MCF 10A (cell line): Measurements from ENCODE around the gene ANKRD11. TPM values are rescaled to one million over a fixed set of nuclear protein-coding genes. Genes with fewer than 3 reads are reported as not detected.
A peak's percentile ranks its signal among the peaks of the same experiment; 100 is the strongest.
"Not testable (repeated sequence)": the region's sequence is repeated elsewhere in the genome, so short reads cannot be mapped to it uniquely, and the experiment has no call there.

Experiments
- BruUV-seq: library from RNA; stranded (reverse); fragments of 400-500 nt; replicated peaks from 2 replicates; lab custom pipeline; 2021; lab: Mats Ljungman, UMichigan
- CTCF ChIA-PET: fragments of 300-600 bp; sonication (Branson Sonifier 250); formaldehyde crosslinking; extraction: SDS; loops from one replicate; lab custom pipeline; 2021; ENCODE audit warnings: antibody characterized with exemption, inconsistent platforms; lab: Yijun Ruan, JAX
- POLR2A ChIA-PET: fragments of 300-600, 350-650 bp; sonication (Branson Sonifier 250); formaldehyde crosslinking; extraction: SDS; loops from one replicate; lab custom pipeline; 2020; ENCODE audit warnings: antibody characterized with exemption, inconsistent platforms; lab: Yijun Ruan, JAX
- DNase-seq: peaks from one replicate; pipeline ENCODE4 v3.0.0-alpha.2; 2018; ENCODE audit not compliant: unreplicated experiment
- H3K27ac Mint-ChIP-seq: one replicate; pipeline ENCODE4 v1.8.0; 2022; ENCODE audit warnings: mild to moderate bottlenecking, low read depth, mixed read lengths; ENCODE audit not compliant: unreplicated experiment
- H3K27me3 Mint-ChIP-seq: one replicate; pipeline ENCODE4 v1.8.0; 2022; ENCODE audit warnings: mixed read lengths; ENCODE audit not compliant: insufficient read depth, unreplicated experiment
- H3K36me3 Mint-ChIP-seq: one replicate; pipeline ENCODE4 v1.8.0; 2022; ENCODE audit warnings: mild to moderate bottlenecking, moderate library complexity, mixed read lengths; ENCODE audit not compliant: insufficient read depth, unreplicated experiment
- H3K4me1 Mint-ChIP-seq: one replicate; pipeline ENCODE4 v1.8.0; 2022; ENCODE audit warnings: mixed read lengths; ENCODE audit not compliant: insufficient read depth, unreplicated experiment
- H3K4me3 Mint-ChIP-seq: one replicate; pipeline ENCODE4 v1.8.0; 2022; ENCODE audit warnings: mild to moderate bottlenecking, moderate library complexity, mixed read lengths; ENCODE audit not compliant: unreplicated experiment
- H3K9me3 Mint-ChIP-seq: one replicate; pipeline ENCODE4 v1.8.0; 2022; ENCODE audit warnings: mixed read lengths; ENCODE audit not compliant: unreplicated experiment
- CTCF ChIP-seq: fragments of 200-600 bp; IDR thresholded peaks from one replicate; pipeline ENCODE4 v1.8.0; 2022; ENCODE audit warnings: antibody characterized with exemption, mild to moderate bottlenecking; ENCODE audit not compliant: unreplicated experiment
- intact Hi-C: fragments of 100-400 bp; cut with micrococcal nuclease; formaldehyde crosslinking; loops from 2 replicates; pipeline ENCODE4 v1.14.1; 2022
- total RNA-seq: library from RNA; stranded (reverse); gene quantifications from 2 replicates; pipeline ENCODE4 v1.2.3, GENCODE V29; 2022

The ANKRD11 gene
- total RNA-seq, 1 experiment from 2014 or later, result 237 TPM

- no TSS peak for BruUV-seq
- H3K36me3 Mint-ChIP-seq, result peaks cover 43% of the 10 kb centered on the region
These were observed 107.0 kb downstream of the ANKRD11 start for GRCh38 chr16:89383095-89384003.

GRCh38 chr16:89382555-89382954 is 107.8 kb downstream of the ANKRD11 start:
- peaks cover 35% of the 10 kb centered on the region for H3K36me3 Mint-ChIP-seq
- DNase-seq, H3K27me3 Mint-ChIP-seq, BruUV-seq, H3K27ac Mint-ChIP-seq, intact Hi-C loops, H3K9me3 Mint-ChIP-seq: not testable (repeated sequence)
- peak overlapping the region; percentile 19 for H3K4me3 Mint-ChIP-seq
- ChIA-PET POLR2A (interaction anchor here (0.6 to 1.7 kb wide), 12 partner anchors 9 to 125 kb away, joined by 3 to 13 read pairs (median 4); partner anchors contain the start of gene SPG7), CTCF (interaction anchor here (0.6 to 0.7 kb wide), 3 partner anchors 9 to 239 kb away, joined by 3 read pairs; no protein-coding TSS in a partner anchor)
- peaks cover 29% of the 10 kb centered on the region for H3K4me1 Mint-ChIP-seq

More at GRCh38 chr16:89383095-89384003, 107.0 kb downstream of the ANKRD11 start:
- Mint-ChIP-seq H3K27me3 (no peaks in the 10 kb centered on the region), H3K9me3 (no peaks in the 10 kb centered on the region), H3K27ac (peak overlapping the region; percentile 49), H3K4me3 (peak overlapping the region; percentile 19), H3K4me1 (peaks cover 29% of the 10 kb centered on the region)
- peak; percentile 62 for DNase-seq
- intact Hi-C loops, result no loop called here
- ChIA-PET POLR2A (interaction anchor here (0.6 to 1.7 kb wide), 12 partner anchors 8 to 124 kb away, joined by 3 to 13 read pairs (median 4); partner anchors contain the start of gene SPG7), CTCF (interaction anchor here (0.7 to 1.1 kb wide), 2 partner anchors 8 to 10 kb away, joined by 3 read pairs; no protein-coding TSS in a partner anchor)
- TF ChIP-seq CTCF, result no peak

- intact Hi-C loops, result no loop called here
- Mint-ChIP-seq H3K36me3 (peaks cover 28% of the 10 kb centered on the region), H3K9me3 (no peaks in the 10 kb centered on the region), H3K4me1 (peaks cover 25% of the 10 kb centered on the region), H3K27me3 (no peaks in the 10 kb centered on the region), H3K4me3 (no peak overlapping the region), H3K27ac (no peak overlapping the region)
- DNase-seq, result no peak
- CTCF ChIA-PET, result interaction anchor here (0.6 to 0.7 kb wide), 2 partner anchors 170 to 239 kb away, joined by 3 read pairs; no protein-coding TSS in a partner anchor
- no peak for TF ChIP-seq CTCF
- POLR2A ChIA-PET, result interaction anchor here (0.7 to 1.0 kb wide), 2 partner anchors 77 to 121 kb away, joined by 3 to 4 read pairs; no protein-coding TSS in a partner anchor
- no TSS peak for BruUV-seq
These were observed 108.6 kb downstream of the ANKRD11 start for GRCh38 chr16:89381788-89382187.

GRCh38 chr16:89380681-89381080 is 109.7 kb downstream of the ANKRD11 start:
- no peak overlapping the region for H3K4me3 Mint-ChIP-seq
- intact Hi-C loops, result no loop called here
- BruUV-seq, result no TSS peak
- H3K36me3 Mint-ChIP-seq, result peaks cover 35% of the 10 kb centered on the region
- no peaks in the 10 kb centered on the region for H3K9me3 Mint-ChIP-seq
- peaks cover 22% of the 10 kb centered on the region for H3K4me1 Mint-ChIP-seq
- ChIA-PET POLR2A (interaction anchor here (1.0 to 2.0 kb wide), 3 partner anchors 11 to 78 kb away, joined by 3 to 7 read pairs (median 3); no protein-coding TSS in a partner anchor), CTCF (no interaction called here)
- H3K27ac Mint-ChIP-seq, result no peak overlapping the region
- no peak for TF ChIP-seq CTCF
- DNase-seq, result no peak
- no peaks in the 10 kb centered on the region for H3K27me3 Mint-ChIP-seq
